WERI-Rb-1 (cell line): ENCODE data around the gene TNFAIP8L2.
"Not testable (repeated sequence)": the region's sequence is repeated elsewhere in the genome, so short reads cannot be mapped to it uniquely, and the experiment has no call there.

Experiments
- DNase-seq: peaks from one replicate; pipeline ENCODE4 v3.0.0-alpha.2; 2020
- H3K27ac ChIP-seq: fragments of 250-450 bp; sonication (Bioruptor Pico); 2 replicates; pipeline ENCODE4 v1.5.1; 2020; ENCODE audit warnings: mild to moderate bottlenecking, moderate library complexity
- H3K27me3 ChIP-seq: fragments of 250-450 bp; sonication (Bioruptor Pico); 2 replicates; pipeline ENCODE4 v1.5.1; 2021; ENCODE audit warnings: mild to moderate bottlenecking, low read depth, moderate library complexity; ENCODE audit not compliant: insufficient read depth, severe bottlenecking
- H3K36me3 ChIP-seq: fragments of 250-450 bp; sonication (Bioruptor Pico); 2 replicates; pipeline ENCODE4 v1.5.1; 2020; ENCODE audit warnings: mild to moderate bottlenecking, moderate library complexity
- H3K4me3 ChIP-seq: 2 replicates; pipeline ENCODE4 v1.5.1; 2011; ENCODE audit warnings: low read depth, mild to moderate bottlenecking, control low read depth, low read length
- H3K9me3 ChIP-seq: fragments of 250-450 bp; sonication (Bioruptor Pico); 2 replicates; pipeline ENCODE4 v1.5.1; 2021; ENCODE audit warnings: mild to moderate bottlenecking, moderate library complexity; ENCODE audit not compliant: severe bottlenecking
- TF ChIP-seq, protein P1 (sequence below): IDR thresholded peaks from 2 replicates; pipeline ENCODE4 v1.5.1; 2011; ENCODE audit warnings: low read depth, mild to moderate bottlenecking, control low read depth, inconsistent platforms, low read length

Gene TNFAIP8L2

DNA sequence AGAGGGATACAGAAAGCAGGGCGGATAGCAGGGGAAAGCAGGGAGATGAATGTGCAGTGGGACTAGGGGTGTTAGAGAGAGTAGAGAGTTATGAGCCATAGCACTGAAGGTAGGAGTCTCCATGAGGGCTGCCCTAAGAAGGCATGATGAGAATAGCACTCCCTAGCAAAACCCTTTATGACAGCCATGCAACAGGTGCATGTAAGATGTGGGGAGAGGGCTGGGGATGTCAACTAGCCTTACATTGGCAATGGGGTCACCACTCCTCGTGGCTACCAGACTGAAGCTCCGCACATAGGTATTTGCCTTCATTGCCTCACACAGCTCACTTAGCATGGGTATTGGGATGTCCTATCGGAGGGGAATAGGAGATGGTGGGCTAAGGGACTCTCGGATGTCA lies 14.7 kb downstream of the TNFAIP8L2 start:
- no peak overlapping the region; the same call in 1 of the 2 replicates for H3K27ac ChIP-seq
- H3K9me3 ChIP-seq = no peaks in the 10 kb centered on the region
- no peaks in the 10 kb centered on the region for H3K27me3 ChIP-seq
- no peak overlapping the region for H3K4me3 ChIP-seq
- peaks cover 70% of the 10 kb centered on the region for H3K36me3 ChIP-seq
- TF ChIP-seq, protein P1, sequence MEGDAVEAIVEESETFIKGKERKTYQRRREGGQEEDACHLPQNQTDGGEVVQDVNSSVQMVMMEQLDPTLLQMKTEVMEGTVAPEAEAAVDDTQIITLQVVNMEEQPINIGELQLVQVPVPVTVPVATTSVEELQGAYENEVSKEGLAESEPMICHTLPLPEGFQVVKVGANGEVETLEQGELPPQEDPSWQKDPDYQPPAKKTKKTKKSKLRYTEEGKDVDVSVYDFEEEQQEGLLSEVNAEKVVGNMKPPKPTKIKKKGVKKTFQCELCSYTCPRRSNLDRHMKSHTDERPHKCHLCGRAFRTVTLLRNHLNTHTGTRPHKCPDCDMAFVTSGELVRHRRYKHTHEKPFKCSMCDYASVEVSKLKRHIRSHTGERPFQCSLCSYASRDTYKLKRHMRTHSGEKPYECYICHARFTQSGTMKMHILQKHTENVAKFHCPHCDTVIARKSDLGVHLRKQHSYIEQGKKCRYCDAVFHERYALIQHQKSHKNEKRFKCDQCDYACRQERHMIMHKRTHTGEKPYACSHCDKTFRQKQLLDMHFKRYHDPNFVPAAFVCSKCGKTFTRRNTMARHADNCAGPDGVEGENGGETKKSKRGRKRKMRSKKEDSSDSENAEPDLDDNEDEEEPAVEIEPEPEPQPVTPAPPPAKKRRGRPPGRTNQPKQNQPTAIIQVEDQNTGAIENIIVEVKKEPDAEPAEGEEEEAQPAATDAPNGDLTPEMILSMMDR = no peak
- DNase-seq = no peak

DNA sequence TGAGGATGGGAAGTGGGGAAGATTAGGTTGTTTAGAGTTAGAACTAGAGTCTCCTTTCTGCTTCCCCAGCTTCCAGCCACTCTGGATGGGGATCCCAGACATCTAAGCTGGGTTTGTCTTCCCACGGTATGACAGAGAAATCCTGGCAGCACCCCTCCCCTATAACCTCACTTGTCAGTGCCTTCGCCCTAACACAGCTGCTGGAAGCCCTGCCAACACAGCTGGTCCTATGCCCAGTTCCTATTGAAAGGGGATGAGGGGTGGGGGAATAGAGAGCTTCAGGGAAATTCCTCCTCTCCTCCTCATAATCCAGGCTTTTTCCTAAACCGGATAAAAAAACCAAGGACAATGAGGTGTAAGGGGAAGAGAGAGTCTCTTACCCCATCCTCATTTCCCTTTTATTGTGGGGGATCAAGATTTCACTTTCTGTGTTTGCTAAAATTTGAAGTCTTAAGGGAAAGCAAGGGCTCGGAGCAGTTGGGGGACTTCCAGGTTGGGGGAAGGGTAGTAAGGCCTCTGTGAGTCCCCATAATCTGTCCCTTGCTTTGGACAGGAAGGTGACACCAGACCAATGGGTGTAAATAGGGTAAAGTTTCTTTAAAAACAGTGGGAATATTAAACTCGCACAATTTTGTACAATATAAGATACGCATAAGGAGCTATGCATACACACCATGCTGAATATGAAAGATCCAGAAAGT lies 18.7 kb downstream of the TNFAIP8L2 start:
- no peak for DNase-seq
- H3K36me3 ChIP-seq = peaks cover 82% of the 10 kb centered on the region
- TF ChIP-seq, protein P1 = no peak

DNA sequence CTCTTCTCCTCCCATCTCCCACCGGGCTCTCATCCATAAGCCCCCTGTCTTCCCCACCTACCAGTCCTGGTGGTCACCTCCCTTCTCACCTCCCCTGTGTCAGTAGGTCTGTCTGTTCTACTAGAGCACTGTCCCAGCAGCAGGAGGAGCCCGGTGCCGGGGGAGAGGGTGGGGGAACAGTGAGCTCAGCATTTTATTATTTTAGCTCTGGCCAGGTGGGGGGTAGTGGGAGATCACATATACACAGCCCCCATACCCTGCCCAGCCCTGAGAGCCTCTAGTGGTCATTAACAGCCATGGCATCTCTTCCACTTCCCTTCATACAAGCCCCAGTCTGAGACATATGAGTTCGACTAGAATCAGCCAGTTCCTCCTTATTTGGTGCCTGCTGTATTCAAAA lies 19.4 kb downstream of the TNFAIP8L2 start, which contains the start of gene TMOD4:
Gene TMOD4, minus strand, starts transcription at position 119 of the 400 bp plus-strand sequence. CDS start 1,106 bp downstream, outside the sequence.
- TF ChIP-seq, protein P1 = peak; percentile 96
- peak within 1 kb of the TSS; percentile 7; the same call in 1 of the 2 replicates for H3K27ac ChIP-seq
- peak; percentile 57 for DNase-seq
- peaks cover 82% of the 10 kb centered on the region for H3K36me3 ChIP-seq
- no peaks in the 10 kb centered on the region for H3K27me3 ChIP-seq
- no peak within 1 kb of the TSS for H3K4me3 ChIP-seq
- H3K9me3 ChIP-seq = no peaks in the 10 kb centered on the region

More for the DNA sequence above, 18.7 kb downstream of the TNFAIP8L2 start:
- peak overlapping the region; percentile 7; the same call in 1 of the 2 replicates for H3K27ac ChIP-seq
- no peaks in the 10 kb centered on the region for H3K27me3 ChIP-seq
- no peaks in the 10 kb centered on the region for H3K9me3 ChIP-seq
- H3K4me3 ChIP-seq = no peak overlapping the region

DNA sequence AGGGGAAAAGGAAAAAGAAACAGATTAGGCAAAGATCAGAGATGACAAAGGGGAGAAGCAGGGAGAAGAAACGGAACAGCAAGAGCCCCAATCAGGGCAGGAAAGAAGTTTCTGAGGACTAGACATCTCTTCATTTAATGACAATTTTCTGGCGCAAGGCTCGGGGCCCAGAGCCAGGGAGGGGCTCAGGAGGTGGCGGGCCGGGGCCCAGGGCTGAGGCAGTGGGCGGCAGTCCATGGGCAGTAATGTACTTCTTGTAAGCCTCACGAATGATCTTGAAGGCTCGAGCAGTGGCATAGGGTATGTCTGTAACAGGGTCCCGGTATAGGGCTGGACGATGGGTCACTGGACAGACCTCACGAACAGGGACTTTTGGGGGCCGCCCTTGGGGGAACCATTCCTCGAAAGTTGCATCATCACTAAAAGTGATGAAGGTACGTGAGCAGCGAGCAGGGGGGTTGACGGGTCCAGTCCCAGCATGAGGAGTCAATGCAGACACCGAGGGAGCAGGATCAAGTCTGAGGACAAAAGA lies 20.1 kb downstream of the TNFAIP8L2 start:
- Histone ChIP-seq H3K27me3 (no peaks in the 10 kb centered on the region), H3K36me3 (peaks cover 84% of the 10 kb centered on the region), H3K9me3 (no peaks in the 10 kb centered on the region), H3K27ac (no peak overlapping the region), H3K4me3 (no peak overlapping the region)
- no peak for DNase-seq
- TF ChIP-seq, protein P1 = no peak

DNA sequence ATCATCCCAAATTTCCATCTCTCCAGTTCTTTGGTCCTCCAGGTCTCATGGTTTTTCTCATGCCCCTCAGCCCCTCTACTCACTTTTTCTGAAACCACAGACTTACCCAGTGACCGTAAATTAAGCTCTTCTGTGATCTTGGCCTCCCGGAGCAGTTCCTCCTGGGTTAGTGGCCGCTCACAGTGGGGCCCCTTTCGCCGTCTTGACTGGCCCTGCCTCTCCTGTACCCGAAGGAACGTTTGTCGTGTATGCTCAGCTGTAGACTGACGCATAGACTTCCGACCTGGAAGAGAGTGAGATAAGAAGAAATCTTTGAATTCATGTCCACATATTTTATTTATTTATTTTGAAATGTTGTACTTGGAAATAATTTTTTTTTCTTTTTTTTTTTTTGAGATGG lies 27.8 kb downstream of the TNFAIP8L2 start:
- Histone ChIP-seq H3K27ac (no peak overlapping the region), H3K9me3 (no peaks in the 10 kb centered on the region), H3K4me3 (no peak overlapping the region), H3K27me3 (no peaks in the 10 kb centered on the region), H3K36me3 (peaks cover 68% of the 10 kb centered on the region)
- no peak for DNase-seq
- TF ChIP-seq, protein P1 = no peak

DNA sequence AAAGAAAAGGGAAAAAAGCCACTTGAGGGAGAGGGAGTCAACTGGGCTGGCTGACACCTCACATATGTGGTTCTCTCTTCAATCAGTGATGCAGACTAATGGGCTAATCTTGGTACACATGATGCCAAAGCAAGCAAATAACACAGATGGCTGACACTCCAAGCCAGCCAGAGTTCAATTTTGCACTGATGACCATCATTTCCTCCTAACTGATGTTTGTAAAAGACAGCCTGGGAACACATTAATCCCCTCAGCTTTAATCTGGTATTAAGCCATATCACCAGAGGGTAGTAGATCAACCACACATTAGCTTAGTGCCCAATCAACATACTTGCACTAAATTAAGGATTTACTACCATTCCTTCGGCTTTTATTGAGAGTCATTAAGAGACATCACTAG lies 30.8 kb downstream of the TNFAIP8L2 start:
- peak overlapping the region; percentile 28 for H3K27ac ChIP-seq
- DNase-seq = peak; percentile 90

DNA sequence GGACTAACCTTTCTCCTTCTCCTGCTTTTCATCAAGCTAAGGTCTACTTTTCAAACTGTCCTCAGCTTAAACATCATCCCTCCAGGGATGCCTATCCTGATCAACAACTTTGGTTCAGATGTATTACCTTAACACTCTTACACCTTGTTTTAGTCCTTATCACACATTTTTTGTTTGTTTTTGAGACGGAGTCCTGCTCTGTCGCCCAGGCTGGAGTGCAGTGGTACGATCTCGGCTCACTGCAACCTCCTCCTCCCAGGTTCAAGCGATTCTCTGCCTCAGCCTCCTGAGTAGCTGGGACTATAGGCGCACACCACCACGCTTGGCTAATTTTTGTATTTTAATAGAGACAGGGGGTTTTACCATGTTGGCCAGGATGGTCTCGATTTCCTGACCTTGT lies 32.2 kb downstream of the TNFAIP8L2 start:
- H3K27me3 ChIP-seq, H3K27ac ChIP-seq, H3K9me3 ChIP-seq, DNase-seq: not testable (repeated sequence)
- peak overlapping the region; percentile 79 for H3K4me3 ChIP-seq
- peaks cover 27% of the 10 kb centered on the region for H3K36me3 ChIP-seq

More for the DNA sequence above, 30.8 kb downstream of the TNFAIP8L2 start:
- no peaks in the 10 kb centered on the region for H3K9me3 ChIP-seq
- TF ChIP-seq, protein P1 = no peak
- H3K4me3 ChIP-seq = no peak overlapping the region
- H3K36me3 ChIP-seq = peaks cover 42% of the 10 kb centered on the region
- no peaks in the 10 kb centered on the region for H3K27me3 ChIP-seq
